H1 (cell line): ENCODE data around the gene SH3BP2. TPM values are rescaled to one million over a fixed set of nuclear protein-coding genes. Genes with fewer than 3 reads are reported as not detected.

ENCODE experiments used
- CTCF ChIA-PET: fragments of 300-600 bp; sonication (Branson Sonifier 250); formaldehyde crosslinking; loops from one replicate; lab custom pipeline; 2021; ENCODE audit not compliant: partially characterized antibody; lab: Charles Lee
- POLR2A ChIA-PET: fragments of 300-600 bp; sonication (Branson Sonifier 250); formaldehyde crosslinking; loops from one replicate; lab custom pipeline; 2021; ENCODE audit warnings: inconsistent platforms; ENCODE audit not compliant: partially characterized antibody; lab: Charles Lee
- DNase-seq, 2 experiments: peaks; one replicate each; pipeline versions ENCODE4 v3.0.0 to v3.0.0-alpha.2; 2010 to 2022; ENCODE audit warnings: low spot score in 2 of 2, low read depth in 1 of 2, mixed read lengths in 1 of 2
- FAIRE-seq: peaks from 2 replicates; lab custom pipeline; 2011; peaks lifted over from hg19 to GRCh38; lab: Jason Lieb, UNC
- H2AFZ ChIP-seq: 2 replicates; pipeline ENCODE4 v1.8.1; 2012; ENCODE audit warnings: low read length, inconsistent platforms
- H2AK5ac ChIP-seq: 2 replicates; pipeline ENCODE4 v1.6.1; 2013; ENCODE audit warnings: low read depth, low read length
- H2BK120ac ChIP-seq: replicated peaks from 2 replicates; pipeline ENCODE3; 2013; ENCODE audit warnings: low read depth, low read length, inconsistent platforms
- H2BK12ac ChIP-seq: 2 replicates; pipeline ENCODE4 v1.6.1; 2013; ENCODE audit warnings: low read depth, low read length
- H2BK15ac ChIP-seq: 2 replicates; pipeline ENCODE4 v1.6.1; 2013; ENCODE audit warnings: low read length
- H2BK20ac ChIP-seq: 2 replicates; pipeline ENCODE4 v1.6.1; 2013; ENCODE audit warnings: low read length
- H2BK5ac ChIP-seq: 2 replicates; pipeline ENCODE4 v1.6.1; 2013; ENCODE audit warnings: low read depth, low read length
- H3K14ac ChIP-seq: 2 replicates; pipeline ENCODE4 v1.6.1; 2013; ENCODE audit warnings: inconsistent platforms; ENCODE audit not compliant: insufficient read length
- H3K18ac ChIP-seq: 2 replicates; pipeline ENCODE4 v1.6.1; 2013; ENCODE audit warnings: low read length; ENCODE audit errors: extremely low read depth
- H3K23ac ChIP-seq: 2 replicates; pipeline ENCODE4 v1.6.1; 2013; ENCODE audit warnings: inconsistent platforms; ENCODE audit not compliant: insufficient read length
- H3K23me2 ChIP-seq: 2 replicates; pipeline ENCODE4 v1.6.1; 2013; ENCODE audit warnings: low read depth, low read length
- H3K27ac ChIP-seq: 2 replicates; pipeline ENCODE4 v1.6.1; 2011; ENCODE audit warnings: low read depth, low read length, inconsistent platforms
- H3K27me3 ChIP-seq, 4 experiments: replicated peaks in 1 of 4; 1 replicate in 1 of 4; 2 replicates in 3 of 4; pipeline versions ENCODE4 v1.6.1 to v1.8.1; 2011 to 2013; ENCODE audit warnings: low read length in 3 of 4, mild to moderate bottlenecking in 3 of 4, inconsistent platforms in 2 of 4, mixed read lengths in 2 of 4, moderate library complexity in 1 of 4; ENCODE audit not compliant: control insufficient read depth in 3 of 4, insufficient read depth in 3 of 4; ENCODE audit errors: extremely low read depth in 1 of 4
- H3K36me3 ChIP-seq, 4 experiments: 2 replicates each; pipeline versions ENCODE4 v1.6.1 to v1.8.1; 2011 to 2013; ENCODE audit warnings: mild to moderate bottlenecking in 4 of 4, low read length in 3 of 4, moderate library complexity in 2 of 4, control low read depth in 1 of 4, inconsistent platforms in 1 of 4; ENCODE audit not compliant: insufficient read depth in 4 of 4, control insufficient read depth in 2 of 4
- H3K4ac ChIP-seq: replicated peaks from 2 replicates; pipeline ENCODE3; 2013; ENCODE audit warnings: low read length, low read depth, mixed read lengths, inconsistent platforms; ENCODE audit not compliant: insufficient read length
- H3K4me1 ChIP-seq, 4 experiments: replicated peaks in 1 of 4; 1 replicate in 1 of 4; 2 replicates in 3 of 4; pipeline versions ENCODE4 v1.6.1 to v1.8.1; 2011 to 2013; ENCODE audit warnings: low read length in 3 of 4, inconsistent platforms in 2 of 4, mixed read lengths in 1 of 4; ENCODE audit not compliant: insufficient read depth in 4 of 4, control insufficient read depth in 3 of 4
- H3K4me2 ChIP-seq, 2 experiments: 2 replicates each; pipeline versions ENCODE4 v1.6.1 to v1.8.1; 2011 to 2013; ENCODE audit warnings: low read depth in 2 of 2, low read length in 2 of 2, control low read depth in 1 of 2, inconsistent platforms in 1 of 2, mild to moderate bottlenecking in 1 of 2; ENCODE audit not compliant: insufficient read depth in 1 of 2
- H3K4me3 ChIP-seq, 4 experiments: fragments of 200-600, 300-600 bp in 1 of 4; sonication (generic), shearing (Covaris generic), sonication (Bioruptor Twin) in 1 of 4; 2 replicates each; pipeline versions ENCODE4 v1.5.1 to v1.8.1; 2011 to 2016; ENCODE audit warnings: low read length in 4 of 4, low read depth in 3 of 4, control low read depth in 2 of 4, inconsistent platforms in 2 of 4, mild to moderate bottlenecking in 2 of 4, mixed read lengths in 1 of 4, moderate library complexity in 1 of 4; ENCODE audit not compliant: insufficient read depth in 2 of 4; ENCODE audit errors: extremely low read depth in 1 of 4
- H3K56ac ChIP-seq: replicated peaks from 2 replicates; pipeline ENCODE3; 2013; ENCODE audit warnings: low read depth, mild to moderate bottlenecking, mixed read lengths, low read length, inconsistent platforms; ENCODE audit not compliant: insufficient read length
- H3K79me1 ChIP-seq: 2 replicates; pipeline ENCODE4 v1.6.1; 2013; ENCODE audit warnings: low read depth, low read length, control low read depth
- H3K79me2 ChIP-seq, 2 experiments: 2 replicates each; pipeline versions ENCODE4 v1.6.1 to v1.8.1; 2012 to 2013; ENCODE audit warnings: low read length in 2 of 2, mild to moderate bottlenecking in 2 of 2, inconsistent platforms in 1 of 2; ENCODE audit not compliant: insufficient read depth in 2 of 2, control insufficient read depth in 1 of 2
- H3K9ac ChIP-seq, 4 experiments: replicated peaks in 1 of 4; 1 replicate in 1 of 4; 2 replicates in 3 of 4; pipeline versions ENCODE4 v1.6.1 to v1.8.1; 2011 to 2013; ENCODE audit warnings: low read depth in 3 of 4, low read length in 3 of 4, control low read depth in 2 of 4, mild to moderate bottlenecking in 2 of 4, moderate library complexity in 2 of 4, inconsistent platforms in 1 of 4; ENCODE audit errors: extremely low read depth in 1 of 4
- H3K9me3 ChIP-seq, 2 experiments: 2 replicates each; pipeline versions ENCODE4 v1.6.1 to v1.8.1; 2012 to 2013; ENCODE audit warnings: mild to moderate bottlenecking in 2 of 2, moderate library complexity in 2 of 2, control low read depth in 1 of 2, inconsistent platforms in 1 of 2, low read depth in 1 of 2, low read length in 1 of 2, mixed read lengths in 1 of 2; ENCODE audit not compliant: insufficient read depth in 2 of 2
- H4K20me1 ChIP-seq, 2 experiments: replicated peaks in 1 of 2; 2 replicates each; pipeline versions ENCODE3 to v1.8.1; 2011 to 2013; ENCODE audit warnings: inconsistent platforms in 2 of 2, low read length in 2 of 2, mild to moderate bottlenecking in 1 of 2; ENCODE audit not compliant: insufficient read depth in 2 of 2, control insufficient read depth in 1 of 2
- H4K5ac ChIP-seq: 2 replicates; pipeline ENCODE4 v1.6.1; 2013; ENCODE audit warnings: low read length, low read depth, mixed read lengths, inconsistent platforms; ENCODE audit not compliant: insufficient read length
- H4K8ac ChIP-seq: 2 replicates; pipeline ENCODE4 v1.8.0; 2013; ENCODE audit warnings: mild to moderate bottlenecking, moderate library complexity, low read length, inconsistent platforms; ENCODE audit not compliant: insufficient read depth; ENCODE audit errors: extremely low read depth
- H4K91ac ChIP-seq: replicated peaks from 2 replicates; pipeline ENCODE3; 2013; ENCODE audit warnings: low read length, mixed read lengths, inconsistent platforms; ENCODE audit not compliant: insufficient read length
- ATF2 ChIP-seq: IDR thresholded peaks from 2 replicates; pipeline ENCODE4 v1.6.1; 2012; ENCODE audit warnings: low read length, inconsistent platforms
- BRCA1 ChIP-seq: IDR thresholded peaks from 2 replicates; pipeline ENCODE4 v1.6.1; 2012; ENCODE audit warnings: low read depth, low read length, improper control_type of control experiment
- CBX5 ChIP-seq: fragments of 300-800, 300-1000 bp; sonication (generic); IDR thresholded peaks from 2 replicates; pipeline ENCODE4 v1.7.1; 2016; ENCODE audit warnings: antibody characterized with exemption, low read length, low read depth
- CHD2 ChIP-seq: IDR thresholded peaks from 2 replicates; pipeline ENCODE4 v1.6.1; 2012; ENCODE audit warnings: low read length, improper control_type of control experiment
- EZH2 ChIP-seq: fragments of 200-600 bp; sonication (generic); IDR thresholded peaks from 2 replicates; pipeline ENCODE4 v1.7.1; 2012; ENCODE audit warnings: low read depth, mild to moderate bottlenecking, moderate library complexity, low read length, inconsistent platforms; ENCODE audit not compliant: severe bottlenecking
- JUND ChIP-seq: IDR thresholded peaks from 2 replicates; pipeline ENCODE4 v1.6.1; 2011; ENCODE audit warnings: mild to moderate bottlenecking, improper control_type of control experiment, low read length
- KDM4A ChIP-seq: IDR thresholded peaks from one replicate; pipeline ENCODE4 v1.7.1; 2012; ENCODE audit warnings: low read depth, mild to moderate bottlenecking, moderate library complexity, low read length, inconsistent platforms; ENCODE audit not compliant: severe bottlenecking
- MAX ChIP-seq: IDR thresholded peaks from 2 replicates; pipeline ENCODE4 v1.6.1; 2012; ENCODE audit warnings: inconsistent platforms
- PHF8 ChIP-seq: fragments of 200-600 bp; sonication (generic); conservative IDR thresholded peaks from 2 replicates; pipeline ENCODE4 v1.7.1; 2012; ENCODE audit warnings: low read depth, mild to moderate bottlenecking, inconsistent platforms, low read length, moderate library complexity
- POLR2AphosphoS5 ChIP-seq: IDR thresholded peaks from 2 replicates; pipeline ENCODE4 v1.6.1; 2011; ENCODE audit warnings: low read depth, low read length
- POU5F1 ChIP-seq: IDR thresholded peaks from 2 replicates; pipeline ENCODE4 v1.6.1; 2011; ENCODE audit warnings: low read depth, mild to moderate bottlenecking, low read length, moderate library complexity
- SP1 ChIP-seq: IDR thresholded peaks from 2 replicates; pipeline ENCODE4 v1.6.1; 2011; ENCODE audit warnings: low read depth, low read length
- TEAD4 ChIP-seq: IDR thresholded peaks from 2 replicates; pipeline ENCODE4 v1.6.1; 2012; ENCODE audit warnings: low read depth, low read length, inconsistent platforms, mixed read lengths
- WGBS, 2 experiments: shearing (Covaris generic) in 1 of 2; methylation state at CpG; one replicate each; pipeline versions ENCODE4 v1.1.6 to v1.1.7; 2013 to 2015; ENCODE audit warnings: low lambda C conversion rate in 2 of 2, mixed read lengths in 2 of 2, inconsistent platforms in 1 of 2, low coverage in 1 of 2, missing lambda C conversion rate in 1 of 2; ENCODE audit not compliant: insufficient replicate concordance in 2 of 2, insufficient coverage in 1 of 2, insufficient read length in 1 of 2; ENCODE audit errors: extremely low coverage in 1 of 2, missing lambda C conversion rate in 1 of 2; 5-methylcytosine and 5-hydroxymethylcytosine counted together
- polyA plus RNA-seq, 7 experiments: library from polyadenylated mRNA; depleted of rRNA in 3 of 7; stranded (reverse) in 5 of 7; unstranded in 2 of 7; fragments of >200 nt in 5 of 7; fragments of 200-250 nt in 2 of 7; gene quantifications; 1 replicate in 5 of 7; 2 replicates in 1 of 7; 4 replicates in 1 of 7; pipeline versions ENCODE4 v1.2.1 to v1.2.3, GENCODE V29; 2011 to 2013; ENCODE audit warnings: missing spikeins in 2 of 7, mixed read lengths in 2 of 7
- total RNA-seq: library from RNA; stranded (reverse); fragmentation: NEBNext Ultra II Directional; extraction: Animal tissue kit (Norgen Biotek cat#: 25700); gene quantifications from 2 replicates; pipeline ENCODE4 v1.2.1, GENCODE V29; 2021

The SH3BP2 gene
- total and polyA plus RNA-seq, 2 of the 8 experiments (the other 6 are each of a cell fraction or from before 2014, with no cell fraction given): 27.4 to 31.4 TPM

GRCh38 chr4:2807571-2807970 is 14.7 kb downstream of the SH3BP2 start:
- no peak overlapping the region for H3K27ac ChIP-seq
- no peak overlapping the region for H3K23ac ChIP-seq
- H3K4me1 ChIP-seq: peaks cover 0 to 19% (median 9%) of the 10 kb centered on the region in 4 experiments; a peak in 6 of 7 replicates
- H3K79me2 ChIP-seq: no peaks in the 10 kb centered on the region
- H3K4me3 ChIP-seq: no peak overlapping the region
- H3K27me3 ChIP-seq: no peaks in the 10 kb centered on the region
- no peaks in the 10 kb centered on the region for H3K9me3 ChIP-seq
- peaks cover 0 to 3% of the 10 kb centered on the region in 2 experiments for H4K20me1 ChIP-seq
- H2BK15ac ChIP-seq: no peak overlapping the region
- 94% methylated on average over 13 of the region's 13 CpGs; no CpG with 5 or more reads in 1 of the 2 experiments for WGBS, 2 experiments
- no peak overlapping the region for H3K56ac ChIP-seq
- no peak overlapping the region for H2BK20ac ChIP-seq
- H2AK5ac ChIP-seq: no peak overlapping the region
- H3K9ac ChIP-seq: no peak overlapping the region
- H2BK12ac ChIP-seq: no peak overlapping the region
- no peak overlapping the region; the same call in 1 of the 2 replicates for H2BK5ac ChIP-seq
- FAIRE-seq: no peak
- no peak overlapping the region for H4K8ac ChIP-seq
- H3K23me2 ChIP-seq: no peaks in the 10 kb centered on the region
- H2AFZ ChIP-seq: no peak overlapping the region
- DNase-seq: no peak
- H2BK120ac ChIP-seq: no peak overlapping the region
- H4K5ac ChIP-seq: no peak overlapping the region
- H3K36me3 ChIP-seq: no peaks in the 10 kb centered on the region
- H3K18ac ChIP-seq: no peak overlapping the region
- no peak overlapping the region for H3K4me2 ChIP-seq
- H3K4ac ChIP-seq: no peak overlapping the region
- H4K91ac ChIP-seq: no peak overlapping the region
- H3K14ac ChIP-seq: no peak overlapping the region
- POLR2A ChIA-PET: interaction anchor here (1.1 to 2.2 kb wide), 3 partner anchors 10 to 15 kb away, joined by 3 to 9 read pairs (median 7); no protein-coding TSS in a partner anchor
- H3K79me1 ChIP-seq: 0 out of 2 replicates have a peak, but pooled peaks cover 3% of the 10 kb centered on the region
- CTCF ChIA-PET: interaction anchor here (1.6 kb wide), 1 partner anchor 44 kb away, joined by 4 read pairs; no protein-coding TSS in a partner anchor
- TF ChIP-seq KDM4A (no peak), SP1 (no peak), TEAD4 (no peak), PHF8 (no peak), POU5F1 (no peak), CHD2 (no peak), CBX5 (no peak), JUND (no peak), BRCA1 (no peak), MAX (no peak), ATF2 (no peak), EZH2 (no peak), POLR2AphosphoS5 (no peak)
